PC-3 (cell line): Measurements from ENCODE around the gene TACR2. TPM values are rescaled to one million over a fixed set of nuclear protein-coding genes. Genes with fewer than 3 reads are reported as not detected.

Experiments used
- ATAC-seq: fragments of 200-7000 bp; cut with Tn5 transposase; 2 replicates; pipeline ENCODE4 v1.9.1; 2020; ENCODE audit warnings: mild to moderate bottlenecking, moderate library complexity
- BruUV-seq: library from RNA; stranded (reverse); fragments of 400-500 nt; replicated peaks from 2 replicates; lab custom pipeline; 2021; lab: Mats Ljungman, UMichigan
- CTCF ChIA-PET: fragments of 300-600 bp; sonication (Branson Sonifier 250); formaldehyde crosslinking; loops from one replicate; lab custom pipeline; 2022; ENCODE audit warnings: antibody characterized with exemption; lab: Charles Lee
- POLR2A ChIA-PET: fragments of 300-600 bp; sonication (Branson Sonifier 250); formaldehyde crosslinking; loops from one replicate; lab custom pipeline; 2022; ENCODE audit warnings: antibody characterized with exemption; ENCODE audit not compliant: unreplicated experiment; lab: Charles Lee
- DNase-seq: peaks from one replicate; pipeline ENCODE4 v3.0.0-alpha.2; 2015
- H2AFZ ChIP-seq: fragments of 300-600 bp; sonication (generic); 2 replicates; pipeline ENCODE4 v1.6.0; 2016; ENCODE audit warnings: antibody characterized with exemption, low read length
- H3F3A ChIP-seq: fragments of 300-600 bp; sonication (generic); one replicate; pipeline ENCODE4 v1.6.0; 2017; ENCODE audit warnings: antibody characterized with exemption, low read length, control low read depth, mild to moderate bottlenecking; ENCODE audit not compliant: unreplicated experiment
- H3K27ac ChIP-seq: fragments of 300-600 bp; sonication (generic); 2 replicates; pipeline ENCODE4 v1.5.1; 2016; ENCODE audit warnings: mild to moderate bottlenecking, low read length
- H3K27me3 ChIP-seq: fragments of 300-600 bp; sonication (generic); 2 replicates; pipeline ENCODE4 v1.6.1; 2016; ENCODE audit warnings: low read length, mixed read lengths
- H3K36me3 ChIP-seq: fragments of 300-600 bp; sonication (generic); 2 replicates; pipeline ENCODE4 v1.6.1; 2016; ENCODE audit warnings: low read depth, mixed run types, low read length, mixed read lengths
- H3K4me1 ChIP-seq: fragments of 300-600 bp; sonication (generic); 2 replicates; pipeline ENCODE4 v1.5.1; 2016; ENCODE audit warnings: low read length; ENCODE audit not compliant: insufficient read depth
- H3K4me2 ChIP-seq: fragments of 300-600 bp; sonication (generic); 2 replicates; pipeline ENCODE4 v1.6.0; 2016; ENCODE audit warnings: low read length
- H3K4me3 ChIP-seq: fragments of 300-600 bp; sonication (generic); 2 replicates; pipeline ENCODE4 v1.5.1; 2016; ENCODE audit warnings: mild to moderate bottlenecking, low read length, mixed read lengths
- H3K79me2 ChIP-seq: fragments of 300-600 bp; sonication (generic); 2 replicates; pipeline ENCODE4 v1.6.1; 2017; ENCODE audit warnings: low read length, mixed read lengths
- H3K9ac ChIP-seq: fragments of 300-600 bp; sonication (generic); 2 replicates; pipeline ENCODE4 v1.6.0; 2016; ENCODE audit warnings: mild to moderate bottlenecking, low read length
- H3K9me2 ChIP-seq: fragments of 300-600 bp; sonication (generic); replicated peaks from 2 replicates; pipeline ENCODE4 v1.6.1; 2016; ENCODE audit warnings: mixed run types, low read length, mixed read lengths
- H3K9me3 ChIP-seq: fragments of 300-600 bp; sonication (generic); 2 replicates; pipeline ENCODE4 v1.6.1; 2016; ENCODE audit warnings: low read length, mixed read lengths
- H4K20me1 ChIP-seq: fragments of 300-600 bp; sonication (generic); 2 replicates; pipeline ENCODE4 v1.6.1; 2016; ENCODE audit warnings: low read length, mixed read lengths
- CTCF ChIP-seq: fragments of 300-600 bp; sonication (generic); conservative IDR thresholded peaks from 2 replicates; pipeline ENCODE4 v1.5.1; 2017; ENCODE audit warnings: antibody characterized with exemption, low read depth, mild to moderate bottlenecking, low read length
- EZH2 ChIP-seq: fragments of 300-600 bp; sonication (generic); IDR thresholded peaks from one replicate; pipeline ENCODE4 v1.6.1; 2017; ENCODE audit warnings: antibody characterized with exemption, mild to moderate bottlenecking, low read length; ENCODE audit not compliant: unreplicated experiment
- EZH2phosphoT487 ChIP-seq: fragments of 300-600 bp; sonication (generic); IDR thresholded peaks from 2 replicates; pipeline ENCODE4 v1.6.1; 2018; ENCODE audit warnings: mild to moderate bottlenecking, antibody characterized with exemption, low read length, borderline replicate concordance
- intact Hi-C: fragments of 100-400 bp; cut with micrococcal nuclease; formaldehyde crosslinking; loops from 2 replicates; pipeline ENCODE4 v1.9.0; 2023
- total RNA-seq: library from RNA; depleted of rRNA; stranded (reverse); fragments of >200 nt; gene quantifications from 2 replicates; pipeline ENCODE4 v1.2.3, GENCODE V29; 2014

TACR2 gene
- total RNA-seq, 1 experiment from 2014 or later = 0.40 TPM

GRCh38 chr10:69382382-69383117 is 34.2 kb downstream of the TACR2 start:
- peaks cover 4% of the 10 kb centered on the region for H3F3A ChIP-seq
- no peak overlapping the region for H3K4me3 ChIP-seq
- H3K4me1 ChIP-seq = peaks cover 25% of the 10 kb centered on the region
- DNase-seq (peak; percentile 99), ATAC-seq (peak; percentile 97)
- H3K9me2 ChIP-seq = no peaks in the 10 kb centered on the region
- intact Hi-C loops = loop anchor here (2.0 kb wide), 1 partner anchor 64 kb away; no protein-coding TSS in a partner anchor
- H3K4me2 ChIP-seq = peak overlapping the region; percentile 20
- 0 out of 2 replicates have a peak, but pooled peaks cover 4% of the 10 kb centered on the region for H4K20me1 ChIP-seq
- H3K27ac ChIP-seq = peak overlapping the region; percentile 61
- H2AFZ ChIP-seq = no peak overlapping the region
- no TSS peak for BruUV-seq
- H3K27me3 ChIP-seq = no peaks in the 10 kb centered on the region
- H3K79me2 ChIP-seq = no peaks in the 10 kb centered on the region
- H3K36me3 ChIP-seq = peaks cover 54% of the 10 kb centered on the region
- no peaks in the 10 kb centered on the region for H3K9me3 ChIP-seq
- ChIA-PET CTCF (interaction anchor here (0.6 to 1.5 kb wide), 6 partner anchors 10 to 532 kb away, joined by 3 to 8 read pairs (median 4); no protein-coding TSS in a partner anchor), POLR2A (interaction anchor here (0.6 kb wide), 2 partner anchors 64 to 345 kb away, joined by 3 read pairs; no protein-coding TSS in a partner anchor)
- H3K9ac ChIP-seq = no peak overlapping the region
- TF ChIP-seq EZH2phosphoT487 (no peak), EZH2 (no peak), CTCF (no peak)

GRCh38 chr10:69379800-69380199 is 36.9 kb downstream of the TACR2 start:
- no peak for TF ChIP-seq EZH2
- no peak for TF ChIP-seq CTCF
- TF ChIP-seq EZH2phosphoT487 = no peak
- no peak overlapping the region for H3K27ac ChIP-seq
- intact Hi-C loops = no loop called here
- peaks cover 17% of the 10 kb centered on the region for H3K4me1 ChIP-seq
- no peaks in the 10 kb centered on the region for H3K9me2 ChIP-seq
- no peak overlapping the region for H2AFZ ChIP-seq
- no peaks in the 10 kb centered on the region for H3K27me3 ChIP-seq
- no peaks in the 10 kb centered on the region for H3K9me3 ChIP-seq
- ChIA-PET POLR2A (no interaction called here), CTCF (no interaction called here)
- H3K4me2 ChIP-seq = no peak overlapping the region
- ATAC-seq (no peak), DNase-seq (no peak)
- peaks cover 49% of the 10 kb centered on the region for H3K36me3 ChIP-seq
- H3K4me3 ChIP-seq = no peak overlapping the region
- peaks cover 4% of the 10 kb centered on the region for H3F3A ChIP-seq
- no TSS peak for BruUV-seq
- H4K20me1 ChIP-seq = 0 out of 2 replicates have a peak, but pooled peaks cover 4% of the 10 kb centered on the region
- H3K79me2 ChIP-seq = no peaks in the 10 kb centered on the region
- H3K9ac ChIP-seq = no peak overlapping the region

GRCh38 chr10:69377933-69378332 is 38.8 kb downstream of the TACR2 start:
- CTCF ChIA-PET = no interaction called here
- intact Hi-C loops = no loop called here
- no peak for DNase-seq

More at GRCh38 chr10:69377933-69378332, 38.8 kb downstream of the TACR2 start:
- Histone ChIP-seq H3K4me1 (peaks cover 10% of the 10 kb centered on the region), H3K4me2 (no peak overlapping the region), H3K79me2 (no peaks in the 10 kb centered on the region), H3K4me3 (no peak overlapping the region), H3K9me2 (no peaks in the 10 kb centered on the region), H2AFZ (no peak overlapping the region), H4K20me1 (no peaks in the 10 kb centered on the region), H3K36me3 (peaks cover 38% of the 10 kb centered on the region), H3F3A (peaks cover 4% of the 10 kb centered on the region), H3K27ac (no peak overlapping the region), H3K9me3 (no peaks in the 10 kb centered on the region), H3K27me3 (no peaks in the 10 kb centered on the region), H3K9ac (no peak overlapping the region)
- TF ChIP-seq CTCF = no peak
- TF ChIP-seq EZH2phosphoT487 = no peak
- no peak for TF ChIP-seq EZH2
- no TSS peak for BruUV-seq
- no peak for ATAC-seq
- POLR2A ChIA-PET = no interaction called here
